ENCODE data around the gene ZNF710.

- TF ChIP-seq, protein P1, sequence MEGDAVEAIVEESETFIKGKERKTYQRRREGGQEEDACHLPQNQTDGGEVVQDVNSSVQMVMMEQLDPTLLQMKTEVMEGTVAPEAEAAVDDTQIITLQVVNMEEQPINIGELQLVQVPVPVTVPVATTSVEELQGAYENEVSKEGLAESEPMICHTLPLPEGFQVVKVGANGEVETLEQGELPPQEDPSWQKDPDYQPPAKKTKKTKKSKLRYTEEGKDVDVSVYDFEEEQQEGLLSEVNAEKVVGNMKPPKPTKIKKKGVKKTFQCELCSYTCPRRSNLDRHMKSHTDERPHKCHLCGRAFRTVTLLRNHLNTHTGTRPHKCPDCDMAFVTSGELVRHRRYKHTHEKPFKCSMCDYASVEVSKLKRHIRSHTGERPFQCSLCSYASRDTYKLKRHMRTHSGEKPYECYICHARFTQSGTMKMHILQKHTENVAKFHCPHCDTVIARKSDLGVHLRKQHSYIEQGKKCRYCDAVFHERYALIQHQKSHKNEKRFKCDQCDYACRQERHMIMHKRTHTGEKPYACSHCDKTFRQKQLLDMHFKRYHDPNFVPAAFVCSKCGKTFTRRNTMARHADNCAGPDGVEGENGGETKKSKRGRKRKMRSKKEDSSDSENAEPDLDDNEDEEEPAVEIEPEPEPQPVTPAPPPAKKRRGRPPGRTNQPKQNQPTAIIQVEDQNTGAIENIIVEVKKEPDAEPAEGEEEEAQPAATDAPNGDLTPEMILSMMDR (IDR thresholded peaks at IDR 0.05): no peak
- TF ChIP-seq POLR2A (IDR thresholded peaks at IDR 0.05): no peak
Measured at GRCh38 chr15:90044916-90045371, 43.8 kb downstream of the ZNF710 start.
